Neuronal stem cell (in vitro differentiated cells): ENCODE data around the gene ORM2.
A peak's percentile ranks its signal among the peaks of the same experiment; 100 is the strongest.

ENCODE experiments used
- DNase-seq: peaks from one replicate; pipeline ENCODE4 v3.0.0-alpha.2; 2013; ENCODE audit warnings: low spot score
- H2AFZ ChIP-seq: one replicate; pipeline ENCODE4 v1.6.1; 2013; ENCODE audit warnings: mild to moderate bottlenecking, low read length, inconsistent platforms
- H2AK5ac ChIP-seq: 2 replicates; pipeline ENCODE4 v1.6.1; 2013; ENCODE audit warnings: low read depth, mild to moderate bottlenecking, inconsistent platforms, low read length, moderate library complexity, mixed read lengths
- H2BK120ac ChIP-seq: 2 replicates; pipeline ENCODE4 v1.6.1; 2013; ENCODE audit warnings: low read depth, mild to moderate bottlenecking, inconsistent platforms, low read length, moderate library complexity, mixed read lengths
- H2BK12ac ChIP-seq: one replicate; pipeline ENCODE4 v1.6.1; 2013; ENCODE audit warnings: low read length, inconsistent platforms
- H2BK15ac ChIP-seq: 2 replicates; pipeline ENCODE4 v1.6.1; 2013; ENCODE audit warnings: mild to moderate bottlenecking, low read length, inconsistent platforms, mixed read lengths
- H2BK5ac ChIP-seq: one replicate; pipeline ENCODE4 v1.6.1; 2013; ENCODE audit warnings: inconsistent platforms, mild to moderate bottlenecking, low read length, moderate library complexity
- H3K14ac ChIP-seq: one replicate; pipeline ENCODE4 v1.6.1; 2013; ENCODE audit warnings: low read length, inconsistent platforms
- H3K18ac ChIP-seq: 2 replicates; pipeline ENCODE4 v1.6.1; 2013; ENCODE audit warnings: low read length, inconsistent platforms
- H3K23ac ChIP-seq: 2 replicates; pipeline ENCODE4 v1.6.1; 2013; ENCODE audit warnings: low read depth, mild to moderate bottlenecking, mixed read lengths, low read length, inconsistent platforms; ENCODE audit not compliant: poor library complexity
- H3K27ac ChIP-seq: replicated peaks from 3 replicates; pipeline ENCODE4 v1.5.1; 2013; ENCODE audit warnings: low read length, inconsistent platforms
- H3K27me3 ChIP-seq, 3 experiments: 2 replicates each; pipeline ENCODE4 v1.6.1; 2013; ENCODE audit warnings: low read length in 3 of 3, mild to moderate bottlenecking in 2 of 3, inconsistent platforms in 1 of 3, low read depth in 1 of 3, mixed read lengths in 1 of 3, moderate library complexity in 1 of 3; ENCODE audit not compliant: control insufficient read depth in 3 of 3, insufficient read depth in 3 of 3
- H3K36me3 ChIP-seq, 2 donors: replicated peaks in 1 of 2; 2 replicates each; pipeline ENCODE4 v1.6.1; 2013; ENCODE audit warnings: low read length in 2 of 2; ENCODE audit not compliant: control insufficient read depth in 2 of 2, insufficient read depth in 2 of 2
- H3K4ac ChIP-seq: 2 replicates; pipeline ENCODE4 v1.6.1; 2013; ENCODE audit warnings: inconsistent platforms, mild to moderate bottlenecking, low read length, moderate library complexity
- H3K4me1 ChIP-seq, 2 donors: 1 replicate in 1 of 2; 2 replicates in 1 of 2; pipeline ENCODE4 v1.6.1; 2013; ENCODE audit warnings: low read length in 2 of 2, low read depth in 1 of 2; ENCODE audit not compliant: control insufficient read depth in 2 of 2, insufficient read depth in 1 of 2
- H3K4me2 ChIP-seq: one replicate; pipeline ENCODE4 v1.6.1; 2013; ENCODE audit warnings: mild to moderate bottlenecking, low read length, inconsistent platforms; ENCODE audit not compliant: insufficient read depth, poor library complexity, severe bottlenecking
- H3K4me3 ChIP-seq, 2 donors: 2 replicates each; pipeline ENCODE4 v1.5.1; 2013; ENCODE audit warnings: low read length in 2 of 2, mild to moderate bottlenecking in 2 of 2, inconsistent platforms in 1 of 2, moderate library complexity in 1 of 2
- H3K79me1 ChIP-seq: one replicate; pipeline ENCODE4 v1.6.1; 2013; ENCODE audit warnings: low read depth, mild to moderate bottlenecking, inconsistent platforms, low read length, moderate library complexity
- H3K9ac ChIP-seq: one replicate; pipeline ENCODE4 v1.6.1; 2013; ENCODE audit warnings: mild to moderate bottlenecking, low read depth, low read length, inconsistent platforms; ENCODE audit not compliant: poor library complexity
- H3K9me3 ChIP-seq, 2 donors: replicated peaks in 1 of 2; 2 replicates each; pipeline versions ENCODE3 to v1.6.1; 2013; ENCODE audit warnings: low read length in 2 of 2, mild to moderate bottlenecking in 2 of 2, inconsistent platforms in 1 of 2, low read depth in 1 of 2, mixed read lengths in 1 of 2, moderate library complexity in 1 of 2; ENCODE audit not compliant: control insufficient read depth in 2 of 2, insufficient read depth in 1 of 2
- H4K8ac ChIP-seq: one replicate; pipeline ENCODE4 v1.6.1; 2013; ENCODE audit warnings: low read depth, mild to moderate bottlenecking, inconsistent platforms, low read length, moderate library complexity
- H4K91ac ChIP-seq: one replicate; pipeline ENCODE4 v1.6.1; 2013; ENCODE audit warnings: low read length, low read depth, mild to moderate bottlenecking, inconsistent platforms; ENCODE audit not compliant: poor library complexity
- WGBS, 2 donors: extraction: QIAGEN DNeasy Blood & Tissue Kit; methylation state at CpG; one replicate each; pipeline ENCODE4 v1.1.7; 2013; ENCODE audit warnings: missing lambda C conversion rate in 2 of 2, mixed read lengths in 1 of 2; ENCODE audit not compliant: insufficient read length in 2 of 2, insufficient replicate concordance in 1 of 2; ENCODE audit errors: extremely low coverage in 2 of 2; 5-methylcytosine and 5-hydroxymethylcytosine counted together

The ORM2 gene

DNA sequence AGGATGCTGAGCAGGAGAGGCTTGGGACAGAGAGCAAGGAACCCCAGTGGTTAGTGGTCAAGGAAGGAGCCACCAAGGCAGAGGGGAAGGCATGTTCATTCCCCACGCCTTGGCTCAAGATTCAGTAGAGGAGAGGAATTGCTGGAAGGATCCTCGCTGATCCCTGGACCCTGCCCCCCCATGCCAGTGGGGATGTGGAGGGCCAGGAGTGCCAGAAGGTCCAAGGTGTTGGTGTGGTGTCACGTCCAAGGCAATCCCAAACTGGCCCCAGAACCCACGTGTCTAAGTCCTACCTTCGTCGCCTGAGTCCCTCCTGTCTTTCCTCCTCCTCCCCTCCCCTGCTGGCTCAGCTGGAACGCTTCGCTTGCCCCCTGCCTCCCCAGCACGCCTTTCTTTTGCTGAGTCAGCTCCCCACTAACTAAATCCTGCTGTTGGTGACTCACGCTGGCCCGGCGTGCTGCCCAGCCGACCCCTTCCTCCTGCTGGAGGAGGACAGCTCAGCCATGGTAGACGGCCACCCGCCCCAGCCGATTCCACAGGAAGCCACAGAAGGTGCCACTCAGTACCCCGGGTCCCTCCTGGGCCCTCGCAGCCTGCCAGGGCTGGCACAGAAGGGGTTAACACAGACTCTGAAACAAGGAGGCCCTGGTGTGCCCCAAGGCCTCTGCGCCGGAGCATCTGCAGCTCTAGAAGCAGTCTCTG, 44.4 kb upstream of the ORM2 start:
- DNase-seq = no peak
- Histone ChIP-seq H3K79me1 (no peaks in the 10 kb centered on the region), H2BK5ac (no peak overlapping the region), H3K36me3 (peaks cover 6 to 7% of the 10 kb centered on the region in 2 donors), H2AK5ac (no peak overlapping the region), H3K4me3 (no peak overlapping the region), H2BK120ac (no peak overlapping the region), H2AFZ (no peak overlapping the region), H3K27me3 (no peaks in the 10 kb centered on the region), H3K14ac (no peak overlapping the region), H3K4me1 (peaks cover 9 to 15% of the 10 kb centered on the region in 2 donors), H3K9me3 (no peaks in the 10 kb centered on the region), H3K9ac (peak overlapping the region; percentile 27), H2BK12ac (no peak overlapping the region), H4K91ac (peak overlapping the region; percentile 26), H3K4ac (no peak overlapping the region), H4K8ac (no peak overlapping the region), H3K23ac (peak overlapping the region; percentile 61), H3K4me2 (no peak overlapping the region), H3K27ac (no peak overlapping the region), H3K18ac (peak overlapping the region; percentile 67), H2BK15ac (no peak overlapping the region)
- WGBS, 2 donors = no CpG with 5 or more reads among the region's 20 CpGs

GRCh38 chr9:114286146-114286679, 43.5 kb upstream of the ORM2 start:
- Histone ChIP-seq H3K4ac (no peak overlapping the region), H3K23ac (no peak overlapping the region), H3K14ac (no peak overlapping the region), H2BK15ac (no peak overlapping the region), H3K79me1 (no peaks in the 10 kb centered on the region), H3K18ac (no peak overlapping the region), H3K4me3 (peak overlapping the region in 1 of 2 donors; percentile 14), H3K9me3 (no peaks in the 10 kb centered on the region), H3K27ac (no peak overlapping the region), H2AFZ (no peak overlapping the region), H3K9ac (no peak overlapping the region), H2BK120ac (no peak overlapping the region), H2BK5ac (no peak overlapping the region), H3K36me3 (peaks cover 5 to 7% of the 10 kb centered on the region in 2 donors), H4K91ac (no peak overlapping the region), H3K4me2 (no peak overlapping the region), H2AK5ac (no peak overlapping the region), H3K4me1 (peaks cover 6 to 15% of the 10 kb centered on the region in 2 donors), H4K8ac (no peak overlapping the region), H2BK12ac (no peak overlapping the region), H3K27me3 (no peaks in the 10 kb centered on the region)
- DNase-seq = no peak
- WGBS, 2 donors = no CpG with 5 or more reads among the region's 10 CpGs

DNA sequence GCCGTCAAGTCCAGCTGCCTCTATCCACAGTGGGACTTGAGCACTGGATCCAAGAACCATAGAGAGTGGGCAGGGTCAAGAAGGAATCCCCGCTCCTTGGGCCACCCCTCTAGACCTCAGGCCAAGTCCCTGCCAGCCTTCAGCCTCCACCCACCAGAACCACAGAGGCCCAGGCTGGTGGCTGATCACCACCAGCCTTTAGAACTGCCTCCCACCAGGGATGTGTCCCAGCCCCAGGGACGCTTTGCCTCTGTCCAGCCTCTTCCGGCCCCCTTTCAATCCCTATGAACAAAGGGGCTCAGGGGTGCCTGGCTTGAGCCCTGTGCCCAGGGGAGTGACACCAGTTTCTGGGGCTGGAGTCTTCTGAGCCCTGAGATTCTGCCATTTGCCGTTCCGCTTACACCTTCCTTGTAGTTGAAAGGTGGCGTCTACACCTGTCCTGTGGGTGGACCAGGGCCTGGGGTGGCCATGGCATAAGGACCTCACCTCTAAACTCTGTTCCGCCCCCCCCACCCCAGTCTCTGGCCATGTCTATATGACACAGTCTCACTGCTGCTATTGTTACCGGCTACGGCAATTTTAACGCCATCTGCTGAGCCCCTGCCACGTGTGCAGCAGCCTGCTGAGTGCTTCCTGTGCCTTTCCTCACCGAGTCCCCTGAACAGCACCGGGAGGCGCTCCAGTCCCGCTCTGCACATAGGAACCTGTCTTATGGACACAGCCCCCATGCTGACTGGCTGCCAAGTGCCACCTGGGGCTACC, 42.5 kb upstream of the ORM2 start:
- H3K14ac ChIP-seq = peak overlapping the region; percentile 48
- no peak overlapping the region for H2BK120ac ChIP-seq
- no peak overlapping the region for H3K9ac ChIP-seq
- no peak for DNase-seq
- H3K18ac ChIP-seq = peak overlapping the region; percentile 28
- H2BK5ac ChIP-seq = no peak overlapping the region
- H2BK15ac ChIP-seq = no peak overlapping the region
- H3K27ac ChIP-seq = no peak overlapping the region
- WGBS, 2 donors = no CpG with 5 or more reads among the region's 16 CpGs
- peak overlapping the region in 1 of 2 donors; percentile 3 for H3K4me3 ChIP-seq
- no peak overlapping the region for H2BK12ac ChIP-seq
- H4K8ac ChIP-seq = no peak overlapping the region
- H3K27me3 ChIP-seq = no peaks in the 10 kb centered on the region
- H3K4me2 ChIP-seq = no peak overlapping the region
- H3K4me1 ChIP-seq = peaks cover 2 to 15% of the 10 kb centered on the region in 2 donors
- peaks cover 0 to under 1% of the 10 kb centered on the region in 2 donors for H3K9me3 ChIP-seq
- no peak overlapping the region for H4K91ac ChIP-seq
- H2AFZ ChIP-seq = no peak overlapping the region
- H3K4ac ChIP-seq = no peak overlapping the region
- no peak overlapping the region for H3K23ac ChIP-seq
- no peaks in the 10 kb centered on the region for H3K79me1 ChIP-seq
- H3K36me3 ChIP-seq = peaks cover 8 to 11% of the 10 kb centered on the region in 2 donors
- peak overlapping the region; percentile 47 for H2AK5ac ChIP-seq

GRCh38 chr9:114287763-114288192, 41.9 kb upstream of the ORM2 start:
- peak overlapping the region; percentile 9 for H3K18ac ChIP-seq
- peak overlapping the region; percentile 60 for H2BK12ac ChIP-seq
- H3K4me3 ChIP-seq = no peak overlapping the region
- H3K23ac ChIP-seq = no peak overlapping the region
- H3K36me3 ChIP-seq = peaks cover 10 to 17% of the 10 kb centered on the region in 2 donors
- peak overlapping the region; percentile 58 for H4K91ac ChIP-seq
- no peak overlapping the region for H2BK15ac ChIP-seq
- H3K4ac ChIP-seq = no peak overlapping the region
- peak overlapping the region; percentile 48 for H3K14ac ChIP-seq
- peak overlapping the region; percentile 4 for H2AK5ac ChIP-seq
- H3K4me2 ChIP-seq = no peak overlapping the region
- H3K27me3 ChIP-seq = no peaks in the 10 kb centered on the region
- peaks cover 2 to 15% of the 10 kb centered on the region in 2 donors for H3K4me1 ChIP-seq
- H3K9me3 ChIP-seq = peaks cover 0 to 2% of the 10 kb centered on the region in 2 donors
- H3K27ac ChIP-seq = no peak overlapping the region
- H3K79me1 ChIP-seq = no peaks in the 10 kb centered on the region
- H4K8ac ChIP-seq = no peak overlapping the region
- DNase-seq = no peak
- WGBS, 2 donors = no CpG with 5 or more reads among the region's 15 CpGs
- no peak overlapping the region for H2AFZ ChIP-seq
- H2BK5ac ChIP-seq = no peak overlapping the region
- H3K9ac ChIP-seq = peak overlapping the region; percentile 38
- H2BK120ac ChIP-seq = no peak overlapping the region
